Prostate gland (tissue), 2 donors: ENCODE measurements around the gene AP1S3.

Experiments used
- CTCF ChIP-seq, 4 experiments: fragments of 200-600 bp in 2 of 4; fragments of 450-650 bp in 2 of 4; sonication (generic) in 2 of 4; IDR thresholded peaks; 1 replicate in 3 of 4; 2 replicates in 1 of 4; pipeline ENCODE4 v1.5.1; 2016 to 2019; ENCODE audit warnings: antibody characterized with exemption in 4 of 4, mild to moderate bottlenecking in 2 of 4, moderate library complexity in 2 of 4
- POLR2AphosphoS5 ChIP-seq: sonication (generic); formaldehyde crosslinking; IDR thresholded peaks from one replicate; pipeline ENCODE4 v1.6.1; 2017; ENCODE audit warnings: antibody characterized with exemption

GRCh38 chr2:223751012-223751411 is 86.4 kb downstream of the AP1S3 start:
- TF ChIP-seq POLR2AphosphoS5 (no peak), CTCF (IDR thresholded peaks at IDR 0.05) (no peak)
